Glutamatergic neuron (in vitro differentiated cells): ENCODE data around the gene SARM1. TPM values are rescaled to one million over a fixed set of nuclear protein-coding genes. Genes with fewer than 3 reads are reported as not detected.

Experiments
- DNase-seq: peaks from one replicate; pipeline ENCODE4 v3.0.0; 2022
- H3K27ac Mint-ChIP-seq: one replicate; pipeline ENCODE4 v1.8.0; 2020; ENCODE audit warnings: mild to moderate bottlenecking, mixed read lengths, inconsistent platforms; ENCODE audit not compliant: unreplicated experiment
- H3K27me3 Mint-ChIP-seq: one replicate; pipeline ENCODE4 v1.8.0; 2020; ENCODE audit warnings: mild to moderate bottlenecking, moderate library complexity, mixed read lengths, inconsistent platforms; ENCODE audit not compliant: unreplicated experiment
- H3K36me3 Mint-ChIP-seq: one replicate; pipeline ENCODE4 v1.8.0; 2020; ENCODE audit warnings: mild to moderate bottlenecking, mixed read lengths, inconsistent platforms; ENCODE audit not compliant: unreplicated experiment
- H3K4me1 Mint-ChIP-seq: one replicate; pipeline ENCODE4 v1.8.0; 2020; ENCODE audit warnings: mild to moderate bottlenecking, low read depth, mixed read lengths, inconsistent platforms; ENCODE audit not compliant: unreplicated experiment
- H3K4me3 Mint-ChIP-seq: one replicate; pipeline ENCODE4 v1.8.0; 2020; ENCODE audit warnings: mild to moderate bottlenecking, mixed read lengths, inconsistent platforms; ENCODE audit not compliant: unreplicated experiment
- H3K9me3 Mint-ChIP-seq: one replicate; pipeline ENCODE4 v1.8.0; 2020; ENCODE audit warnings: mild to moderate bottlenecking, moderate library complexity, mixed read lengths, inconsistent platforms; ENCODE audit not compliant: unreplicated experiment
- CTCF ChIP-seq: fragments of 200-600 bp; sonication (generic); IDR thresholded peaks from one replicate; pipeline ENCODE4 v1.5.0; 2021; ENCODE audit not compliant: partially characterized antibody, unreplicated experiment
- total RNA-seq: library from RNA; stranded (reverse); fragmentation: NEBNext Ultra II Directional; extraction: Animal tissue kit (Norgen Biotek cat#: 25700); gene quantifications from one replicate; pipeline ENCODE4 v1.2.1, GENCODE V29; 2021; ENCODE audit not compliant: unreplicated experiment

SARM1 gene
- total RNA-seq, 1 donor from 2014 or later: 100 TPM

DNA sequence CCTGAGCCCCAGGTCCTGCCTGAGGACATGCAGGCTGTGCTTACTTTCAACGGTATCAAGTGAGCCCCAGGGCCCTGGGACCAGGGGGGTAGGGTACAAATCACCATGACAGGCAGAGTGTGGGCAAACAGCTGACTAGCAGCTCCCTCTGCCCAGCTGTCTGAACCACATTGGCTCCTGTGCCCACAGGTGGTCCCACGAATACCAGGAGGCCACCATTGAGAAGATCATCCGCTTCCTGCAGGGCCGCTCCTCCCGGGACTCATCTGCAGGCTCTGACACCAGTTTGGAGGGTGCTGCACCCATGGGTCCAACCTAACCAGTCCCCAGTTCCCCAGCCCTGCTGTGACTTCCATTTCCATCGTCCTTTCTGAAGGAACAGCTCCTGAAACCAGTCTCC is 24.5 kb downstream of the SARM1 start:
- Mint-ChIP-seq H3K4me1 (peaks cover 10% of the 10 kb centered on the region), H3K27me3 (peaks cover 17% of the 10 kb centered on the region), H3K4me3 (no peak overlapping the region), H3K9me3 (no peaks in the 10 kb centered on the region), H3K27ac (no peak overlapping the region), H3K36me3 (peaks cover 11% of the 10 kb centered on the region)
- DNase-seq: no peak
- TF ChIP-seq CTCF: no peak

- Mint-ChIP-seq H3K9me3 (no peaks in the 10 kb centered on the region), H3K27ac (no peak overlapping the region), H3K36me3 (peaks cover 11% of the 10 kb centered on the region), H3K4me1 (peaks cover 10% of the 10 kb centered on the region), H3K27me3 (peaks cover 17% of the 10 kb centered on the region), H3K4me3 (no peak overlapping the region)
- no peak for TF ChIP-seq CTCF
- no peak for DNase-seq
Measured at GRCh38 chr17:28396635-28397239, 25.2 kb downstream of the SARM1 start.

GRCh38 chr17:28397275-28397674 is 25.8 kb downstream of the SARM1 start:
- peaks cover 11% of the 10 kb centered on the region for H3K36me3 Mint-ChIP-seq

DNA sequence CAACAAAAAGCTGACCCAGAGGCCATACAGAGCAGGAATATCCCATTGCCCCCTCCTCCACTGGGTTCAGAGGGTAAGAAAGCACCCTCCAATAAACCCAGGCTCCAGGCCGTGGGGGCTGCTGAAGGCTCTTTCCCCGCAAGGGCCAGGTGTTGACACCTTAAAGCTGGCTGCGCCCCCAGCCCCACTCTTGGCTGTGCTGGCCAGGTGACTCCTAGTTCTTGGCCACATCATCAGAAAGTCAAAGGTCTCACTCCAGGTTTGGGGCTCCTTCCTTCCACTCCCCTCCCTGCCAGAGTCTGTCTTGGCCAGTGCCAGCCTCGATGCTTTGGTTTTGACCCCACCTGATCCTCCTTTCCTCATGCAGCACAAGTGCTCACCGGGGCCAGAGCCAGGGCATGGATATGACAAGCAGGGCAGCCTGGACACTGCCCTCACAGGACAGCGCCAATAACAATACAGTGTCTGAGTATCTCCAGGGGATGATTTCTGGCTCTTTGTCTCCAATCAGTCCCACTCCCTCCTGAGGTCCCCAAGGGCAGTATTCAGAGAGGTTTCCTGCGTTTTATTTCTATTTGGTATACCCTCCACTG is 26.3 kb downstream of the SARM1 start:
- H3K4me1 Mint-ChIP-seq: peaks cover 10% of the 10 kb centered on the region
- peaks cover 11% of the 10 kb centered on the region for H3K36me3 Mint-ChIP-seq
- DNase-seq: no peak
- TF ChIP-seq CTCF: no peak
- H3K27me3 Mint-ChIP-seq: peaks cover 19% of the 10 kb centered on the region
- peaks cover 4% of the 10 kb centered on the region for H3K9me3 Mint-ChIP-seq
- H3K4me3 Mint-ChIP-seq: peak overlapping the region; percentile 48
- H3K27ac Mint-ChIP-seq: peak overlapping the region; percentile 85

More at GRCh38 chr17:28397275-28397674, 25.8 kb downstream of the SARM1 start:
- peaks cover 10% of the 10 kb centered on the region for H3K4me1 Mint-ChIP-seq
- DNase-seq: no peak
- no peak overlapping the region for H3K4me3 Mint-ChIP-seq
- no peak overlapping the region for H3K27ac Mint-ChIP-seq
- peaks cover 19% of the 10 kb centered on the region for H3K27me3 Mint-ChIP-seq
- no peak for TF ChIP-seq CTCF
- H3K9me3 Mint-ChIP-seq: no peaks in the 10 kb centered on the region

GRCh38 chr17:28398280-28398981 is 26.9 kb downstream of the SARM1 start:
- peaks cover 11% of the 10 kb centered on the region for H3K36me3 Mint-ChIP-seq
- peaks cover 19% of the 10 kb centered on the region for H3K27me3 Mint-ChIP-seq
- TF ChIP-seq CTCF: no peak
- DNase-seq: no peak
- H3K9me3 Mint-ChIP-seq: peaks cover 4% of the 10 kb centered on the region
- H3K27ac Mint-ChIP-seq: peak overlapping the region; percentile 85
- peak overlapping the region; percentile 48 for H3K4me3 Mint-ChIP-seq
- H3K4me1 Mint-ChIP-seq: peaks cover 10% of the 10 kb centered on the region
